Uterus (tissue), 4 donors: ENCODE measurements around the gene SACM1L. TPM values are rescaled to one million over a fixed set of nuclear protein-coding genes. Genes with fewer than 3 reads are reported as not detected.

Source experiments
- DNase-seq, 2 donors: peaks; one replicate each; pipeline ENCODE4 v3.0.0-alpha.2; 2019 to 2020
- H3K27ac ChIP-seq, 2 donors: fragments of 200-600 bp; sonication (generic); 1 replicate in 1 of 2; 2 replicates in 1 of 2; pipeline ENCODE4 v1.5.1; 2016 to 2018
- H3K27me3 ChIP-seq, 2 donors: fragments of 200-600 bp; sonication (generic); one replicate each; pipeline ENCODE4 v1.5.1; 2018 to 2019; ENCODE audit warnings: control low read depth in 1 of 2
- H3K36me3 ChIP-seq, 2 donors: fragments of 200-600 bp; sonication (generic); one replicate each; pipeline ENCODE4 v1.5.1; 2019; ENCODE audit warnings: control low read depth in 1 of 2
- H3K4me1 ChIP-seq, 2 donors: fragments of 200-600 bp; sonication (generic); one replicate each; pipeline ENCODE4 v1.5.1; 2018 to 2019; ENCODE audit warnings: control low read depth in 1 of 2
- H3K4me3 ChIP-seq, 2 donors: fragments of 200-600 bp; sonication (generic); 1 replicate in 1 of 2; 2 replicates in 1 of 2; pipeline ENCODE4 v1.5.1; 2018 to 2019; ENCODE audit warnings: mild to moderate bottlenecking in 1 of 2
- H3K9me3 ChIP-seq, 2 donors: fragments of 200-600 bp; sonication (generic); one replicate each; pipeline ENCODE4 v1.5.1; 2019; ENCODE audit warnings: control low read depth in 1 of 2
- CTCF ChIP-seq, 4 experiments: fragments of 200-600 bp in 2 of 4; fragments of 450-650 bp in 2 of 4; sonication (generic) in 2 of 4; IDR thresholded peaks; one replicate each; pipeline ENCODE4 v1.5.1; 2016 to 2019; ENCODE audit warnings: antibody characterized with exemption in 4 of 4, mild to moderate bottlenecking in 2 of 4, moderate library complexity in 1 of 4
- POLR2A ChIP-seq, 2 donors: fragments of 450-650 bp; IDR thresholded peaks; one replicate each; pipeline ENCODE4 v1.6.1; 2016; ENCODE audit warnings: antibody characterized with exemption in 2 of 2, mild to moderate bottlenecking in 1 of 2, moderate library complexity in 1 of 2
- intact Hi-C: fragments of 100-400 bp; cut with DNase I; formaldehyde crosslinking; loops from one replicate; pipeline ENCODE4 v1.15.1; 2023; ENCODE audit warnings: low total_unique reads
- total RNA-seq, 4 donors: library from RNA; depleted of rRNA in 3 of 4; stranded (reverse); fragments of >200 nt in 3 of 4; gene quantifications; one replicate each; pipeline versions ENCODE4 v1.1.0 to v1.2.4, GENCODE V29; 2014 to 2023
- donor health status: DM: yes; HTN: yes; CAD: no.

SACM1L gene
- total RNA-seq, 4 donors from 2014 or later = 24.3 to 83.0 (median 68.7) TPM

GRCh38 chr3:45677033-45677446 is 12.2 kb upstream of the SACM1L start:
- TF ChIP-seq POLR2A (IDR thresholded peaks at IDR 0.05) = no peak
- no peak for TF ChIP-seq CTCF (IDR thresholded peaks at IDR 0.05)
- no peaks in the 10 kb centered on the region for H3K4me1 ChIP-seq
- H3K36me3 ChIP-seq = no peaks in the 10 kb centered on the region
- DNase-seq = peak; percentile 64 to 82
- H3K27me3 ChIP-seq = no peaks in the 10 kb centered on the region
- no peaks in the 10 kb centered on the region for H3K9me3 ChIP-seq
- H3K27ac ChIP-seq = peak overlapping the region; percentile 84 to 87
- no peak overlapping the region for H3K4me3 ChIP-seq
- intact Hi-C loops = no loop called here

GRCh38 chr3:45677841-45678240 is 11.4 kb upstream of the SACM1L start:
- no peak overlapping the region for H3K4me3 ChIP-seq

DNA sequence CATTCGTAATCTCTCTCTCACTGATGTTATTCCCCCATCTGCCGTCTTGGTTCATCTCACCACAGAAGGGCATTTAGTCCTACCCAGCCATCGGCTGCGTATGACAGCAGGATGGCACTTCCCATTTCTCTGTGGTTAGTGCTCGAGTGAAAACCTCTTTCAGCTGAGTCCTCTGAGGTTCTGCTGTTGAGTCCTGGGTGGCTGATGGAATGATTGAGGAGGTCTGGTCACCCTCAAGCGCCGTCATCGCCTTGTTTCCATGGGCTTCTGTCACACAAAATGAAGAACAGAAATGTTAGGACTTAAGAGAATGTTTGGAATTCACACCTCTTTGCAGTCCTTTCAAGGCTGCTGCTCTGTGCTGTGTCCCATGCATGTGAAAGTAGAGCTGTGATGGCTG is 9.4 kb upstream of the SACM1L start:
- H3K27ac ChIP-seq = no peak overlapping the region

More at GRCh38 chr3:45677841-45678240, 11.4 kb upstream of the SACM1L start:
- no peak for DNase-seq
- TF ChIP-seq POLR2A (IDR thresholded peaks at IDR 0.05) (no peak), CTCF (IDR thresholded peaks at IDR 0.05) (no peak)
- intact Hi-C loops = no loop called here
- no peaks in the 10 kb centered on the region for H3K4me1 ChIP-seq
- H3K36me3 ChIP-seq = no peaks in the 10 kb centered on the region
- no peaks in the 10 kb centered on the region for H3K9me3 ChIP-seq
- no peaks in the 10 kb centered on the region for H3K27me3 ChIP-seq
- H3K27ac ChIP-seq = peak overlapping the region; percentile 58 to 87

GRCh38 chr3:45681221-45681620 is 8.0 kb upstream of the SACM1L start:
- no peaks in the 10 kb centered on the region for H3K4me1 ChIP-seq
- no peak for DNase-seq
- no peaks in the 10 kb centered on the region for H3K27me3 ChIP-seq
- no peaks in the 10 kb centered on the region for H3K9me3 ChIP-seq
- intact Hi-C loops = no loop called here
- TF ChIP-seq POLR2A (IDR thresholded peaks at IDR 0.05) = no peak
- no peak for TF ChIP-seq CTCF (IDR thresholded peaks at IDR 0.05)
- no peak overlapping the region for H3K27ac ChIP-seq
- no peaks in the 10 kb centered on the region for H3K36me3 ChIP-seq
- H3K4me3 ChIP-seq = no peak overlapping the region

More for the DNA sequence above, 9.4 kb upstream of the SACM1L start:
- DNase-seq = no peak
- H3K36me3 ChIP-seq = no peaks in the 10 kb centered on the region
- no peak overlapping the region for H3K4me3 ChIP-seq
- H3K27me3 ChIP-seq = no peaks in the 10 kb centered on the region
- H3K9me3 ChIP-seq = no peaks in the 10 kb centered on the region
- intact Hi-C loops = no loop called here
- no peak for TF ChIP-seq CTCF (IDR thresholded peaks at IDR 0.05)
- no peak for TF ChIP-seq POLR2A (IDR thresholded peaks at IDR 0.05)
- H3K4me1 ChIP-seq = no peaks in the 10 kb centered on the region

DNA sequence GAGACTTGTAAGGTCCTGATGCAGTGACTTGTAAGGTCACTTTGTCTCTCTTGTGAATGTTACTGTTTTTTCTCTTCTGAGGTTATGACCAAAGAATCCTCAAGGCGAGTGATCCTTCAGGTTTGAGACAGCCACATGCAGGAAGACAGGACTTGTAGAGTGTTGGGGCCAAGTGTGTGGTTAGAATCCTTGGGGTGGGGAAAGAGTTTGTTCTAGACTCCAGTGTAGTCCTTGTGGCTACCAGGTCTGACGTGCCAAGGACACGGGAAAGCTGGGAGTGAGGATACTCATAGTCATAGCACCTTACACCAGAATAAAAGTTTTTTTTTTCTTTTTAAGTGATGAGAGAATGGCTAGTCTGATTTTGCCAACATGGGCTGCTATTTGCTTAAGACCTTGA is 7.3 kb upstream of the SACM1L start:
- DNase-seq = no peak
- intact Hi-C loops = no loop called here
- no peak for TF ChIP-seq CTCF (IDR thresholded peaks at IDR 0.05)
- TF ChIP-seq POLR2A (IDR thresholded peaks at IDR 0.05) = no peak
- Histone ChIP-seq H3K4me3 (no peak overlapping the region), H3K36me3 (no peaks in the 10 kb centered on the region), H3K27me3 (no peaks in the 10 kb centered on the region), H3K27ac (no peak overlapping the region), H3K4me1 (no peaks in the 10 kb centered on the region), H3K9me3 (no peaks in the 10 kb centered on the region)
